NCI-H2029 treated with DMSO at 0.1 percent for 48 hours (cell line): ENCODE measurements around the gene ATG2A.

ENCODE experiments used
- DNase-seq: peaks from one replicate; lab custom pipeline; 2025; lab: John Stamatoyannopoulos, UW

ATG2A gene

DNA sequence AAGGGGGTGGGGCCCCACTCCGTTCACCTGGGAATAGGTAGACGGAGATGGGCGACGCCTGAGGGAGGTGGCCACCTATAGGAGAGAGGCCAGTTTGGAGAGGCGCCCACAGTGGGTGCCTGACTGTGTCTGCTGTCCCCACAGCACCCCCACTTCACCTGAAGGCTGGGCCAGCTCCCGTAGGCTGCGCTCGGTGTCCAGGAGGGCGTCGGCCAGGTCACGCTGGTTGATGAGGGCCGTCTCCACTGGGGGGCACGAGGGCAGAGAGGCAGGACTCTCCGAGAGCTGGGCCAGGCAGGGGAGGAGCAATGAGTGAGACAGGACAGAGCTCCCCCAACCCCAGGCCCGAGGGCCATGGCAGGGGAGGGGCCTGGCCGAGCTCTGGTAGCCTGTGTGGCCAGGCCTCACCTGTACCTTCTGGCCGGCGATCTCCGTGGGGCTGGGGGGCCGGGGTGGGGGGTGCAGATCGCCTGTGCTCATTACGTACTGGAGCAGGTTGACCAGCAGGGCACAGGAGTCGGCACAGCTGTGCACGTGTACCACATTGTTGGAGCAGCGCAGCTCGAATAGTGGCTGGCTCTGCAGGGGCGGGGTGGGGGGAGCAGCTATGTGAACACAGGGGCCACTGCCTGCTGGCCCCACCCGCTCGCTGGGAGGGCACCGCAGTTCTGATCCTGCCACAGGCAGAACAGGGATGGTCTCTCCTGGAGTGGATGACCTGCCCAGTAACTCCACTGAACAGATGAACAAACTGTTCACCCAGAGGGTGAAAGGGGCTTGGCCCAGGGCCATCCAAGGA, 14.7 kb downstream of the ATG2A start:
- DNase-seq: no peak

GRCh38 chr11:64900774-64901173, 16.2 kb downstream of the ATG2A start:
- no peak for DNase-seq

GRCh38 chr11:64900263-64900678, 16.7 kb downstream of the ATG2A start:
- DNase-seq: no peak

GRCh38 chr11:64898541-64898940, 18.5 kb downstream of the ATG2A start:
- DNase-seq: no peak

- DNase-seq: no peak
Observed at GRCh38 chr11:64898076-64898445, 18.9 kb downstream of the ATG2A start.

- no peak for DNase-seq
Observed at GRCh38 chr11:64897381-64898075, 19.5 kb downstream of the ATG2A start.

DNA sequence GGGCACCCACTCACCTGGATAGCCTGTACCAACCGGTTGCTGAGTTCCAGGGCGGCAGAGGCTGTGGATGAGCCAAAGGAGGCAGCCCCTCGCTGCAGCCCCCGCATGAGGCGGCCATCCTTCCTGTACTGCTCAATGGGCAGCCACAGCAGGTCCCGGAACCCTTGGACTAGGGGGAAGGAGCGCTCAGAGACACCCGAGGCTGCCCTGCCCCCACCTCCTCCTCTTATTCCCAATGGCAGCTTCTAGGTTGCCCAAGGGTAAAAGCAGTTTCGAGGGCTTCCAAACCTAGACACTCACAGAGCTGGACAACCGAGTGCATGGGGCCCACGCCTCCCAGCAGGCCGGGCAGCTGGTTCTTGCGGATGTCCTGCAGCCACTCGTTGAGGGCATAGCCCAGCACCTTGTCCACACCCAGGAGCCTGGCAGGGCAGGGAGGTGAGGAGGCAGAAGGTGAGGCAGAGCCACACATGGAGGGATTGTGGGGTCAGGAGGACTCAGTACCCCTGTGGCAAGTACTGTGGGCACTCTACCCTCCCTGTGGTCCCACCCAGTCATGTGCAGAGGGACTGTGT, 20.5 kb downstream of the ATG2A start:
- DNase-seq: no peak

GRCh38 chr11:64894812-64895452, 22.1 kb downstream of the ATG2A start:
- no peak for DNase-seq

GRCh38 chr11:64894070-64894811, 22.8 kb downstream of the ATG2A start:
- peak; percentile 4 for DNase-seq

- no peak for DNase-seq
Observed at GRCh38 chr11:64893194-64894069, 23.6 kb downstream of the ATG2A start.

DNA sequence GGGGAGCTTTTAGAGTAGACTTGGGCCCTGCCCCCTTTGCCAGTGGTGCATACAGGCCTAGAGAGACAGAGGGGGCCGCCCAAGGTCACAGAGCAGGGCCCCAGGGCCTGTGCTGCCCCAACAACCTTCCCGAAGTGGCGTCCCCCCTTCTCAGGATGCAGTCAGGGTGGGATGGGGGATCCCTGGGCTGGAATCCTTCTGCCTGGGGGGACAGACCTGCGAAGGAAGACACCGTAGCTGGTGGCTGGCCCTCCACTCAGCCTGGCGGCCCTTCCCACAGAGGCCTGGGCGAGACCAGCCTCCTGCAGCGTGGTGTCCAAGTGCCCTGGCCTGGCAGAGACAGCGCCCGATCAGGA, 24.2 kb downstream of the ATG2A start:
- no peak for DNase-seq

GRCh38 chr11:64892411-64892831, 24.6 kb downstream of the ATG2A start:
- DNase-seq: no peak

- no peak for DNase-seq
Observed at GRCh38 chr11:64891880-64892279, 25.1 kb downstream of the ATG2A start.

- no peak for DNase-seq
Observed at GRCh38 chr11:64891215-64891848, 25.7 kb downstream of the ATG2A start.

DNA sequence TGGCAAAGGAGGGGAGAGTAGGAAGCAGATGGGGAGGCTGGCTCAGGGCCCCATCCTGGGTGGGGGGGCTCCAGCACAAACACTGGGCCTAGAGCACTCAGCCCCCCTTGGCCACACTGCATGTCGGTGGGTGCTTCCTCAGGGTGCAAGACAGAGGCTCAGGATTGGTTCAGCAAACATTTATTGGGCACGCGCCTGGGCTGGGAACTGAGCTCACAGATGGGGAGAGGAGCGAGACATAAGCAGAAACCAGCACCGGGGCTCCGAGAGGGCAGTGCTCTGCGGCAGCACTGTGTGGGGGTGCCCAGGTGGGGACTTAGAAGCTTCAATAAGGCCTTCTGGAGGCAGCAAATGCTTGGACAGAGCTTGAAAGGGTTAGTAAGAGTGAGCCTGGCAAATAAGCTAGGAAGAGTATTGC, 26.5 kb downstream of the ATG2A start:
- DNase-seq: no peak

DNA sequence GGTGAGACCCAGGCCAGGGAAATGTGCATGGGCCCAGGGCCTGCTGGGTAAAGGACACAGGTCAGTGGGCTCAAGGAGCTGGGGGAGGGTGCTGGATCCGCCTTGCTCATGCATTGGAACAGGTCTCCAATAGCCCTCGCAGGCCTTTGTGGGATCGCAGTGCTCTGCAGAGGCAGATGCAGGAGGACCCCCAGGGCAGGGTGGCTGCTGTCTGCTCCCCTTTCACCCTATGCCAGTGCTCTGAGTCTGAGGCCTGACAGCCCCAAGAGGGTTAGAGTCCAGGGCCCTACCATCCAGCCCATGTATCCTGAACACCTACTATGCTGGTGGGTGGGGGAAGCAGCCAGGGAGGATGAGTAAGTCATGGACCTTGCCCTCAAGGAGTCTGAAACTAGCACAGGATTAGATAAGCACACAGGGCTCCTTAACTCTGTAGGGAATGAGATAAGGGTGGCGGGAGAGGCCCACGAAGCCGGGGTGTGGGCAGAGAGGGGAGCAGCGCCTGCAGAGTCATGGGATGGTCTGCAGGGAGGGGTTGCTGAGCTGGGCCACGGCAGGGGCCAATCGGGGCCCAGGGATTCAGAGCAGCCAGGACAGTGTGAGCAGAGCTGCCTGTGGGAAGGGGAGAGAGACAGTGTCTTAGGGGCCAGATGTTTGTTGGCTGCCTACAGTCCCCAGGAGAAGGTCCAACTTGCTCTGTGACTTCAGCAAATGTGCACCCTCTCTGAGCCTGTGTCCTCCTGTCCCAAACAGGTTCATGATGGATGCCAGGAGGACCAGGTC, 28.1 kb downstream of the ATG2A start:
- DNase-seq: no peak

DNA sequence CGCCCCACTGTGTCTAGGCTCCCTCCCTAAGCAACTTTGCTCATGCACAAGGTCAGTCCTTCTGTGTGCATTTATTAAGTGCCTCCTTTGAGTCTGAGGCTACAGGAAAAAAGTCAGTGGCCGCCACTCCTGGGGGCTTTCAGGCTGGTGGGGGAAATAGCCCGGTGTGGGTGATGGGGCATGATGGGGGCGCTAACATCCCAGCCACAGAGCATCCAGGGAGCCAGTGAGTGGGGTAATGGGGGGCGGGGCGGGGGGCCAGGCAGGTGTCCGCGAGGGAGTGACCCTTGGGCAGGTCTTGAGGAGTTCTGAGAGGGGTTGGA, 28.6 kb downstream of the ATG2A start:
- DNase-seq: no peak

DNA sequence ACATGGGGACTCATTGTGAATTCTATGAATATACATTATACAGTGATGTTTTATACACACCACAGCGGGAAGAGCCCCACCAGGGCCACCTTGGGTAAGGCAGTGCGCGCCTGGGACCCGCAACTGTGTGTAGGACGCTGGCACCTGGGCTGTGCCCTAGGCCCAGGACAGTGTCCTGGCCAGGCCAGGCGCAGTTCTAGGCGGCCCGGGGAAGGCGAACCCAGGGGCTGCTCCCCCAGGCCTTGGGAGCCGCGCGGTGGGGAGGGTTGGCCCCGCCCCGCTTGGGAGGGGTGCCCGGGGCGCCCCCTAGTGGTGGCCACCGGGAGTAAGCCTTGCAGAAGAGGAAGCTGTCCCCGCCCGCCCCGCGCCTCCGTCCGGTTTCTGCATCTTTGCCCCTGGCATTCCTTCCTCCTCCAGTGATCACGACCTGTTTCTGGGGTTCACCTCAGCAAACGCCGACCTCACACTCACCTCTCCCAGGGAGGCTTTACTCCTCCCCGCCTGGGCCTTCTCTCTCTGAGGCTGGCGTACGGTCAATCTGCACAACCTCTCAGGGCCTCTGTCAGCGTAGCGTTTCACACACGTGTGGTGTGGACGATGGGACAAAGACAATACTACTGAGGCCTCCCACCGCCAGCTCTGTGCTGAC, 29.1 kb downstream of the ATG2A start:
- DNase-seq: peak; percentile 3

DNA sequence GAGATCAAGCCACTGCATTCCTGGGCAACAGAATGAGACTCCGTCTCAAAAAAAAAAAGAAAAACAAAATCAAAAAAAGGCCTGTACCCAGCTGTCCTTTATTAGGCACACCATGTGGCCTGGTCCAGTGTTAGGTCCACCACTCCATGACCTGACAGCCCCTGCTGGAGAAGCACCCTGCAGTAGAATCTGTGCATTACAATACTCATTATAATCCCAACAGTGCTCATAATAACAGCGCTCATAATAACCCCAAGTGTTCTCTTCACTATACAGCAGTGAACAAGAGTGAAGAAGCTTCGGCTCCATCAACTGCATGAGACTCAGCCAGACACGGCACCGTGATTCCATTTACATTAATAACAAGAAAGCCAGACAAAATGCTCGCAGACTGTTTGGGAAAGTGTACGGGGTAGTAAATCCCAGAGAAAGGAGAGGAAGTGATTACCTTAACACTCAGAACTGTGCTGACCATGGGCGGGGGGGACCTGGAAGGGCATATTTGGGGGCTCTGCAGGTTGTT, 29.7 kb downstream of the ATG2A start:
- DNase-seq: no peak
